SK-N-SH treated with all-trans-retinoic acid at 6 μM for 48 hours (cell line): ENCODE data around the gene CELA3A.
"Not testable (repeated sequence)": the region's sequence is repeated elsewhere in the genome, so short reads cannot be mapped to it uniquely, and the experiment has no call there.

ENCODE experiments used
- ATAC-seq: fragments of 200-7000 bp; cut with Tn5 transposase; 3 replicates; pipeline ENCODE4 v1.9.1; 2020; ENCODE audit warnings: mild to moderate bottlenecking, moderate library complexity
- ARNTL ChIP-seq: fragments of 450-650 bp; formaldehyde crosslinking; IDR thresholded peaks from 2 replicates; pipeline ENCODE4 v1.5.0; 2020; ENCODE audit warnings: low read depth, mild to moderate bottlenecking, moderate library complexity, borderline replicate concordance
- BACH2 ChIP-seq: fragments of 250-450 bp; sonication (Bioruptor Pico); IDR thresholded peaks from 2 replicates; pipeline ENCODE4 v1.9.0; 2021; ENCODE audit warnings: mild to moderate bottlenecking, borderline replicate concordance
- CSDC2 ChIP-seq: fragments of 250-450 bp; sonication (Bioruptor Pico); IDR thresholded peaks from 2 replicates; pipeline ENCODE4 v1.5.0; 2020; ENCODE audit warnings: mild to moderate bottlenecking, moderate library complexity
- CSRNP3 ChIP-seq: fragments of 250-450 bp; sonication (Bioruptor Pico); IDR thresholded peaks from 2 replicates; pipeline ENCODE4 v1.5.1; 2021; ENCODE audit warnings: mild to moderate bottlenecking, moderate library complexity
- ESRRG ChIP-seq: fragments of 250-450 bp; sonication (Bioruptor Pico); IDR thresholded peaks from 2 replicates; pipeline ENCODE4 v1.6.1; 2021; ENCODE audit warnings: mild to moderate bottlenecking
- GLIS3 ChIP-seq: fragments of 250-450 bp; sonication (Bioruptor Pico); IDR thresholded peaks from 2 replicates; pipeline ENCODE4 v1.5.0; 2020; ENCODE audit warnings: mild to moderate bottlenecking, moderate library complexity
- OSR1 ChIP-seq: fragments of 250-450 bp; sonication (Bioruptor Pico); IDR thresholded peaks from 2 replicates; pipeline ENCODE4 v1.8.0; 2022; ENCODE audit warnings: moderate library complexity, mild to moderate bottlenecking, inconsistent platforms
- PATZ1 ChIP-seq: fragments of 250-450 bp; sonication (Bioruptor Pico); IDR thresholded peaks from 2 replicates; pipeline ENCODE4 v1.8.0; 2020; ENCODE audit warnings: mild to moderate bottlenecking, moderate library complexity, borderline replicate concordance
- PPARA ChIP-seq: fragments of 250-450 bp; sonication (Bioruptor Pico); IDR thresholded peaks from 2 replicates; pipeline ENCODE4 v1.5.0; 2020; ENCODE audit warnings: mild to moderate bottlenecking, borderline replicate concordance
- RARB ChIP-seq: fragments of 250-450 bp; sonication (Bioruptor Pico); IDR thresholded peaks from 2 replicates; pipeline ENCODE4 v1.8.0; 2021; ENCODE audit warnings: mild to moderate bottlenecking, moderate library complexity
- TCF4 ChIP-seq: fragments of 250-450 bp; sonication (Bioruptor Pico); IDR thresholded peaks from 2 replicates; pipeline ENCODE4 v1.8.0; 2021; ENCODE audit warnings: mild to moderate bottlenecking, moderate library complexity, borderline replicate concordance
- TOX ChIP-seq: fragments of 250-450 bp; sonication (Bioruptor Pico); IDR thresholded peaks from 2 replicates; pipeline ENCODE4 v1.8.0; 2021; ENCODE audit warnings: mild to moderate bottlenecking, moderate library complexity, borderline replicate concordance
- TSHZ2 ChIP-seq: fragments of 250-450 bp; sonication (Bioruptor Pico); IDR thresholded peaks from 2 replicates; pipeline ENCODE4 v1.5.0; 2020; ENCODE audit warnings: mild to moderate bottlenecking, moderate library complexity
- ZC3H10 ChIP-seq: fragments of 250-450 bp; sonication (Bioruptor Pico); IDR thresholded peaks from 2 replicates; pipeline ENCODE4 v1.5.1; 2021; ENCODE audit warnings: mild to moderate bottlenecking, moderate library complexity
- ZFP3 ChIP-seq: fragments of 250-450 bp; sonication (Bioruptor Pico); IDR thresholded peaks from 2 replicates; pipeline ENCODE4 v1.5.0; 2020; ENCODE audit warnings: mild to moderate bottlenecking, moderate library complexity
- ZFP30 ChIP-seq: fragments of 450-650 bp; formaldehyde crosslinking; IDR thresholded peaks from 2 replicates; pipeline ENCODE4 v1.5.0; 2022; ENCODE audit warnings: mild to moderate bottlenecking, moderate library complexity
- ZNF565 ChIP-seq: fragments of 450-650 bp; formaldehyde crosslinking; conservative IDR thresholded peaks from 2 replicates; pipeline ENCODE4 v1.5.0; 2020; ENCODE audit warnings: low read depth, mild to moderate bottlenecking, moderate library complexity
- ZNF70 ChIP-seq: fragments of 450-650 bp; formaldehyde crosslinking; IDR thresholded peaks from 2 replicates; pipeline ENCODE4 v1.5.0; 2020; ENCODE audit warnings: mild to moderate bottlenecking, moderate library complexity
- ZNF8 ChIP-seq: fragments of 450-650 bp; formaldehyde crosslinking; IDR thresholded peaks from 2 replicates; pipeline ENCODE4 v1.5.0; 2020; ENCODE audit warnings: mild to moderate bottlenecking, moderate library complexity

Gene CELA3A

GRCh38 chr1:21963477-21964217 lies 37.8 kb upstream of the CELA3A start:
- TF ChIP-seq ZFP30 (CRISPR knock-in tag) (no peak), ZFP3 (CRISPR knock-in tag) (no peak), GLIS3 (no peak), ZNF8 (no peak), ZC3H10 (CRISPR knock-in tag) (no peak), CSRNP3 (no peak), TSHZ2 (CRISPR knock-in tag) (no peak), RARB (CRISPR knock-in tag) (no peak), ARNTL (CRISPR knock-in tag) (no peak), ZNF565 (CRISPR knock-in tag) (no peak), PPARA (no peak), TOX (CRISPR knock-in tag) (no peak), TCF4 (CRISPR knock-in tag) (no peak), BACH2 (CRISPR knock-in tag) (no peak), ZNF70 (CRISPR knock-in tag) (no peak), OSR1 (CRISPR knock-in tag) (no peak), PATZ1 (CRISPR knock-in tag) (no peak), ESRRG (CRISPR knock-in tag) (no peak), CSDC2 (CRISPR knock-in tag) (no peak)
- TF ChIP-seq, all 23 proteins: peak for 0
- peak; percentile 91 for ATAC-seq

- TF ChIP-seq ZC3H10 (CRISPR knock-in tag) (no peak), PPARA (no peak)
- no peak; the same call in 2 of the 3 replicates for ATAC-seq
Observed at GRCh38 chr1:21966247-21967000, 35.0 kb upstream of the CELA3A start.

GRCh38 chr1:21967216-21967615 lies 34.2 kb upstream of the CELA3A start:
- ATAC-seq, result not testable (repeated sequence)

GRCh38 chr1:21969066-21969465 lies 32.4 kb upstream of the CELA3A start:
- ATAC-seq, result not testable (repeated sequence)

- not testable (repeated sequence) for ATAC-seq
Observed at GRCh38 chr1:21970523-21970922, 30.9 kb upstream of the CELA3A start.

GRCh38 chr1:21972973-21973441 lies 28.4 kb upstream of the CELA3A start:
- not testable (repeated sequence) for ATAC-seq

GRCh38 chr1:21973948-21974347 lies 27.5 kb upstream of the CELA3A start:
- ATAC-seq, result not testable (repeated sequence)

- not testable (repeated sequence) for ATAC-seq
Observed at GRCh38 chr1:21974699-21975098, 26.8 kb upstream of the CELA3A start.

- ATAC-seq, result not testable (repeated sequence)
Observed at GRCh38 chr1:21975296-21975695, 26.2 kb upstream of the CELA3A start.

- ATAC-seq, result not testable (repeated sequence)
Observed at GRCh38 chr1:21976703-21977239, 24.7 kb upstream of the CELA3A start, which contains the start of gene CELA3B. TSS of gene CELA3B (plus strand) at chr1:21977022. CDS start at chr1:21977040, 18 bp downstream.

- ATAC-seq, result not testable (repeated sequence)
Observed at GRCh38 chr1:21978209-21978608, 23.2 kb upstream of the CELA3A start.
